ENCODE data around the gene COL4A2.

Gene COL4A2

DNA sequence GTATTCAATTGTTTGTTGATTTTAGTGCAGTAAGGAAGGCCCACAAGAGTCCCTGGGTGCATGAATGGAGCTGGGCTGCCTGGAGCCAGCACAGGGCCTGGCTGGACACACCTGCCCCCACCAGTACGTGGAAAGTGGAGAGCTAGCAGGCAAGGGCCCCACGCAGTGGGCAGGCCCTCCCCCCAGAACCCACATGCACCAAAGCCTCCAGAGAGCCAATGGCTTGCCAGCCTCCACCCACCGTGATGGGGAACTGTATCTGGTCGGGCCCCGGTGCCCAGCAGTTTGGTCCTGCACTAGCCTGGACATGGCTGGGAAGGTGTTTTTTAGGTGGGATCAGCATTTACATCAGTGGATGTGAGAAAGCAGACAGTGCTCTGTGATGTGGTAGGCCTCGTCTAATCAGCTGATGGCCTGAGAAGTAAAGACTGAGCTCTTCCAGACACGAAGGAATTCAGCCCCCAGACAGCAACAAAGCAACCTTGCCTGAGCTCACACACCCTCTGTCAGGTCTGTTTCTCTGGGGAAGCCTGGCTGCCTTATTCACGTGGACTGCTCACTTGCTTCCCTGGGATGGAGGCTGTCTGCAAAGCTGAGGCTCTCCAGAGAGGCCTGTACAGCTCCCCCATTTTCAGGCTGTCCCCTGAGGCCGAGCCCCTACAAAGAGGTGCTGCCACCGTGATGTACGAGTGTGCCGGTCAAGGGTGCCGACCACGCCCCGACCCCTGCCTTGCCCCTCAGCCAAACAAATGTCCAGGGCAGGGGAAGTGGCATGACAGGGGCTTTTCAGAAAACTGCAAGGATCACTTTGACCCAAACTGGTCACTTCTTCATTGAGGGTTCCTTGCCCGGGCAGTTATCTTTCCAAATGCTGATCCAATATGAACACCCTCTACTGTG, 226.9 kb downstream of the COL4A2 start:
- no peak for DNase-seq (ENCODE audit: low read depth in 2 of 2)

- DNase-seq (ENCODE audit: low read depth in 2 of 2): no peak
Measured at GRCh38 chr13:110535526-110535925, 228.4 kb downstream of the COL4A2 start.

GRCh38 chr13:110536006-110536693, 229.1 kb downstream of the COL4A2 start:
- no peak for DNase-seq (ENCODE audit: low read depth in 2 of 2)

DNA sequence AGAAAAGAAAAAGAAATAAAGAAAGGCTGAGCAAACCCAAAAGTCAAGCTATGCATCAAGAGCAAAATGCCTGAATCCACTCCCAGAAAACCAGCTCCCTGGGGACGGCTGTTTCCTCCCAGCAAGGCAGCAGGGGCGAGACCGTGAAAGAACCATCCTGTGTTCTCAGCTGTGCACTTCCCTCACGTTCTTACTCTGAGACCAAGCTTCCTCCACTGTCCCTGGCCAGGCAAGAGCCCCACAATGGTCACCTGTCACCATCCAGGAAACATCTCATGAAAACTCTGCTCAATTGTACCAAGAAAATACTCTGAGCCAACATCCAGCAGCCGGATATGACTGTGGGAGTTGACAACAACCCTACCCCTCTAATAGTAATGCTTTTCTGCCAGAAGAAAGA, 231.5 kb downstream of the COL4A2 start:
- DNase-seq (ENCODE audit: low read depth in 2 of 2): no peak

GRCh38 chr13:110539894-110540293, 232.8 kb downstream of the COL4A2 start:
- DNase-seq (ENCODE audit: low read depth in 2 of 2): no peak

GRCh38 chr13:110540871-110541525, 233.9 kb downstream of the COL4A2 start:
- no peak for DNase-seq (ENCODE audit: low read depth in 2 of 2)

- DNase-seq (ENCODE audit: low read depth in 2 of 2): no peak
Measured at GRCh38 chr13:110541526-110541920, 234.4 kb downstream of the COL4A2 start.

- DNase-seq (ENCODE audit: low read depth in 2 of 2): no peak
Measured at GRCh38 chr13:110542169-110542796, 235.2 kb downstream of the COL4A2 start.

DNA sequence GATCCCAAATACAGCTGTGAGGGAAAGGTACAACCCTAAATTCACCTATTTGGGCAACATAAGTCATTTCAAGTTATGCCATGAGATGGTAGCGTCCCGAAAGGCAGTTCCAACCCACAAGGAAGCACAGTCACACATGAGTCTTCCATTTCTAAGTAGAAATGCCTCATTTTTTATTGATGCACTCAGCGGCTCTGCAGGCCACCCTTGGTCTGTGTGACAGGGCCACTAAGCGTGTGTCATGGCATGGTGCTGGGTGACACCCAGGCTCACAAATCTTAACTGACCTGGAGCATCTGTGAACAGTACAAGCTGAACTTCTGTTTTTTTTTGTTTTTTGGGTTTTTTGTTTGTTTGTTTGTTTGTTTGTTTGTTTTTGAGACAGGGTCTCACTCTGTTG, 239.3 kb downstream of the COL4A2 start:
- no peak for DNase-seq (ENCODE audit: low read depth in 2 of 2)

- no peak for DNase-seq (ENCODE audit: low read depth in 2 of 2)
Measured at GRCh38 chr13:110546926-110547325, 239.8 kb downstream of the COL4A2 start.

DNA sequence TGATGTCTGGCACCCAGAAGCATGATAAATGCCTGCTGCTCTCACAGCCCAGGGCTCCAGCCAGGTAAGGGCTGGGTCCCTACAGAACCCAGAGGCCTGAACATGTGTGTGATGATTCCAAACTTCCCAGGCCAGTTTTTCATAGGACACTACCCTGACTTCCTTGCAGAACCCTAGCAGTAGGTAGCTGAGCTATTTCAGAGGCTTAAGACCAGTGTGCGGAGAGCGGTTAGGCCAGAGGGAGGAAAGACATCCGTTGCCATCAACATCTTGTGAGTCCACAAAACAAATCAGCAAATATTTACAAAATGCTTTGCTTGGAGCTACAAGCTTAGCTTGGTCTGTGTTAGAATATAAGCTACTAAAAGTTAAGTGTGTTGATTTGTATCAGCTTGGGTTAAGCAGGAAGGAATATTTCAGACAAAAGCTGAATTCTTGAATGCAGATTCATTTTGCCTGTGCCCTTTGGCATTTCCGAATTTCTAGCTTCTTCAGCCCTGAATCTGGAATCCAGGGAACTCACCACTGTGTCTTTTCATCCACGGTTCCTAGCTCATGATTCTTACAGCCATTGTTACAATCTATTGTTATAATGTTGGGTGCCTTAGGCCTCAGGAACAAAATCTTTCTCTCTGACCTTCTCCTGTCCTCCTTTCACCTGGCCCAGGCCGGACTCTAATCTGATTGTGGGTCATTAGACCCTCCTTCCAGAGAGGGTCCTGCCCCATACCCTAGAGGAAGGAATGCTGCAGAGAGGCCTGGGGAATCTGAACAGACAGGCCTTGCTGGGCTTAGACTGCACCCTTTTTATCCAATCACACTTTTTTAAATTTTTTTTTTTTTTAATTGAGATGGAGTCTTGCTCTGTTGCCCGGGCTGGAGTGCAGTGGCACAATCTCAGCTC, 242.1 kb downstream of the COL4A2 start:
- DNase-seq (ENCODE audit: low read depth in 2 of 2): no peak

DNA sequence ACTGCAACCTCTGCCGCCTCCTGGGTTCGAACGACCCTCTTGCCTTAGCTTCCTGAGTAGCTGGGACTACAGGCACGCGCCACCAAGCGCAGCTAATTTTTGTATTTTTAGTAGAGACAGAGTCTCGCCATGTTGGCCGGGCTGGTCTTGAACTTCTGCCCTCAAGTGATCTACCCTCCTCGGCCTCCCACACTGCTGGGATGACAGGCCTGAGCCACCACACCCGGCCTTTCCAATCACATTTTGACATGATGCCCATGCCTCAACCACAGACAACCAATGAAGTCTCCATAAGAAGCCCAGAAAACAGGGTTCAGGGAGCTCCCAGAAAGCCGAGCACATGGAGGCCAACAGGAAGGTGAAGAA, 242.7 kb downstream of the COL4A2 start:
- DNase-seq (ENCODE audit: low read depth in 2 of 2): no peak

DNA sequence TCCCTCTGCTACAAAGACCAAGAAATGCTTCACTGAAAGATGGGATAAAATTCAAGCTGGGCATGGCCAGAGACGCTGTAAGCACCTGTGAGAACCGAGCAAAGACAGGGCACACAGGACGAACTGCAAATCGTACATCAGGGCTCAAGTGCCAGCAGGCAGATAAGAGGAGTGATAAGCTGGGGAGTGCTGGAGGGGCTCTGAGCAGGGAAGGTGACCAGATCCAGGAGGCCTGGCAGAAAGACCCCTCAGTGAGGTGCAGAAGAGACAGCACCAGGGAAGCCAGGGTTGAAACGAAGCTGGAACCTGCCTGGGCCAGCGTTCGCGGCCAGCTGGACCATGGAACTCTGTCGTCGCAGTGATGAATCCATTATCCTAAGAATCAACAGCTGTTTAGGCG, 244.2 kb downstream of the COL4A2 start:
- DNase-seq (ENCODE audit: low read depth in 2 of 2): no peak

GRCh38 chr13:110552767-110553166, 245.7 kb downstream of the COL4A2 start:
- no peak for DNase-seq (ENCODE audit: low read depth in 2 of 2)

GRCh38 chr13:110553417-110553816, 246.3 kb downstream of the COL4A2 start:
- DNase-seq (ENCODE audit: low read depth in 2 of 2): no peak

DNA sequence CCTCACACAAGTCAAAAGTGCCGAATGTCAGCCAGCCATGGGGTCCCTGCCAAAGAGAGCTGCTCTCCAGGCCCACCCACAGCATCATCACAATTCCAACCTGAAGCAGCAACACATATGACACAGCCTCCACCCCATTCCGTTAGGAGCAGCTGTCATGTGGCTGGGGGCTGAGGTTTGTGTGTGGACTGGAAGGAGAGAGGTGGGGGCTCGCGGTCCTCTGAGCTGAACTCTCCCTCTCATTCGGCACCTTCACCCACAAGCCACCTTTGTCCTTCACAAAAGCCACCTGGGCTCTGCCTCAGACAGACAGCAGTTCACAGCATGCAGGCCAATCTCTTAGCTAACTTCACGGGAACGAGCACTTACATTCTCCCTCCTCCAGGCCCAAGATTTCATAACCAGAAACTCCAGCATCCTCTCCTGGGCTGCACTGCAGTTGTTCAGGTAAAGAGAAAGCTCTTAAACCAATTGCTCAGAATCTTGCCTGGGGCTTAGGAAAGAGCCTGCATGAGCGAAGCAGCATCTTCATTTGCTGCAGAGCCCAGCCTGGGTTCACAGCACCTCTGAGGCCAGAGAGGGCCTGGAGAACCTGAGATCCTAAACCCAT, 247.2 kb downstream of the COL4A2 start:
- DNase-seq (ENCODE audit: low read depth in 2 of 2): no peak

DNA sequence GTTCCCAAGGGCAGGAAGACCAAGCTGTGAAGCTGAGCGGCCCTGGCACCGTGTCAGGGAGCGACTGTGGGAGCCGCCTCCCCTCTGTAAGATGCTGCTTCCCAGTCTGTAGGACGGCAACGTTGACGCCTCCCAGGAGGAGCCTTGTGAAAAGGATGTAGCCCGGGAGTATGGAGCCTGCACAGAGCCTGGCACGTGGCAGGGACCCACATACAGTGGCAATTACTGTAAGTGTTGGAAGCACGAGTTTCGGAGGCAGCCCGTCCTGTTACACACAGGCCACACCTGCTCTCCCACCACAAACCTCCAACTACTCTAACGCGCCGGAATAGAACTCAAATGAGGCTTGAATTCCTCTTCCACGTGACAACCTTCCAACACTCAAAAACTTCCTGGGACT, 247.9 kb downstream of the COL4A2 start:
- no peak for DNase-seq (ENCODE audit: low read depth in 2 of 2)

DNA sequence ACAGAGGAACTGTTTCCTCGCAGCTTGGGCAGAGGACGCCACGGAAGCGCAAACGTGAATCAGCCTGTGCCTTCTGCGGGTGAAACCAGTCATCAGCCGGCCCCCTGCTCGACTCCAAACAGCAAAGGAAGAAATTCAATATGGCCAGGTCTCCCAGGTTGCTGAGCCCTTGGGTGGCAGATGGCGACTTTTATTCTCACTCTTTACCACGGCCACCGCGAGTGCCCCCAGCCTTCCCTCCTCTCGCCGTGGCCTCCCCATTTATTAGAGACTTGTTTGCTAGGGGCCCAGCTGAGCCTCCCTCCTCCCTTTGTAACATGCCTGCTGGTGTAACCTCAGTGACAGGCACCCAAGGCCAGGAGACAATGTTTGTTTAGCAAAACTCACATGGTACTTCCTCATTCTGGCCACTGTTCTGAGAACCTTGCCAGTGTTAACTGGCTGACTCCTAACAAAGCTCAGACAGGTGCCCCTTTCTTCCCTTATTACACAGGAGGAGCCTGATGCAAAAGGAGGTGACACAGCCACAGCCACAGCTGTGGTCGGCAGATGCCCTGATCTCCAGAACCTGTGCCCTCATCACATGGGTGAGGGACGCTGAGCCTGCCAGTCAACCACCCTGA, 248.6 kb downstream of the COL4A2 start:
- no peak for DNase-seq (ENCODE audit: low read depth in 2 of 2)

DNA sequence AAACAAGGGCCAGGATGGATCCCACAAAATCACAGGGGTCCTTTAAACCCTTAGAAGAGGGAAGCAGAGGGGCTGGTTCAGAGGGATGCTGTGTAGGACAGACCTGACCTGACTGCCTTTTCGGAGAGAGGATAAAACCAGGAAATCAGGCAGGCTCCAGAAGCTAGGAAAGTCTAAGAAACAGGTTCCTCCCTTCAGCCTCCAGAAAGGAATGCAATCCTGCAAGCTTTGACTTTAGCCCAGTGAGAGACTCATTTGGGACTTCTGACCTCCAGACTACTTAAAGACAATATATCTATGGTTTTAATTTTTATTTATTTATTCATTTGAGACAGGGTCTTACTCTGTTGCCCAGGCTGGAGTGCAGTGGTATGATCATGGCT, 249.1 kb downstream of the COL4A2 start:
- DNase-seq (ENCODE audit: low read depth in 2 of 2): no peak

DNA sequence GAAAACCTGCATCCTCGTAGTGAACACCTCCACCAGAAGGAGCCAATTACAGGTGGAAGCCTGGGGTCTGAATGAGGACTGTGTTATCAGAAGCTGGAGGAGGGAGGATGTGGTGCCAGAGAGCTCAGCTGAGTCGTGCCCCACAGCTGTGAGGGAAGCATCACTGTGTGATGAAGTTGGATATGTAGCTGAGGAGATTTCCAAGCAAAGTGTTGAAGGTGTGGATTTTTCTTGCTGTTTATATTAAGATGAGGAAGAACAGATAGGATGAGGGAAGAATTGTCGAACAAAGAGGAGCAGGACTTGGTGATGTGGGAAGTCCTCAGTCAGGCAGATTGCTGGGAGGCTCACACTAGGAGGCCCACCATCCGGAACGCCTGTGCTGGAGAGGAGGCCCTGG, 250.0 kb downstream of the COL4A2 start:
- no peak for DNase-seq (ENCODE audit: low read depth in 2 of 2)
